ENCODE data around the gene ZBTB21. TPM values are rescaled to one million over a fixed set of nuclear protein-coding genes. Genes with fewer than 3 reads are reported as not detected.

The ZBTB21 gene
- total and polyA plus RNA-seq, 2 experiments from 2014 or later, result 10.7 TPM

DNA sequence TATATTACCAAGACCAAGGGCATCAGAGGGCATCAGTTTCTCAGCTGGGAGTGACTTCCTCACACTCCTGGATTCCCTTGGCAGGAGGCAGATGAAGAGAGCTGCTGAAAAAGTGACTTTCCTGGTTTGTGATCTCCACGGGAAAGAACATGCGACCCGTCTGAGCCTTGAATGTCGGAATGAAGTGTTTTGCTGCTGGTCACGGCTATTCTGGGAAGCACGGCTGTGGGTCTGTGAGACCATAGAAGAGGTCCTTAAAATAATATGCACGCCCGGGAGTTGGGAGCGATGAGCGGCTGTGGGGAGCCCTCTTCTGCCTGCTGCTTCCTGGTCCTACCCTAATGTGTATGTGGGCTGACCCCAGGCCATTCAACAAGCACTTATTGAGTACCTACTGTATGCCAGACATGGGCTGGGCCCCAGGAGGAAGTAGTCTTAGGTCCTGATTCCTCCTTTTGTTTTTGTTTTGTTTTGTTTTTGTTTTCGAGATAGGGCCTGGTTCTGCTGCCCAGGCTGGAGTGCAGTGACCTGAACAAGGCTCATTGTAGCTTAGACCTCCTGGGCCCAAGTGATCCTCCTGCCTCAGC, 47.8 kb upstream of the ZBTB21 start:
- TF ChIP-seq EZH2phosphoT487 (IDR thresholded peaks at IDR 0.05; ENCODE audit: insufficient read depth, low read depth), result no peak
- TF ChIP-seq EZH2 (IDR thresholded peaks at IDR 0.05; ENCODE audit: insufficient read depth, poor library complexity, severe bottlenecking), result no peak
- DNase-seq, result no peak
- peaks cover 17% of the 10 kb centered on the region for H3K4me1 ChIP-seq (ENCODE audit: insufficient read depth)
- peak overlapping the region; percentile 57 for H3K27ac ChIP-seq
- no peaks in the 10 kb centered on the region for H3K27me3 ChIP-seq (replicated peaks; ENCODE audit: insufficient read depth)
- 0 out of 2 replicates have a peak overlapping the region, but pooled peaks have one; percentile 49 for H3K9ac ChIP-seq
- no peak overlapping the region for H3K4me3 ChIP-seq
- no peaks in the 10 kb centered on the region for H3K9me3 ChIP-seq (ENCODE audit: low read depth)
- H2AFZ ChIP-seq, result no peak overlapping the region
- H3K79me2 ChIP-seq (ENCODE audit: insufficient read depth), result no peaks in the 10 kb centered on the region
- no peaks in the 10 kb centered on the region for H3K9me2 ChIP-seq (ENCODE audit: insufficient read depth)
- H3K36me3 ChIP-seq (ENCODE audit: low read depth), result no peaks in the 10 kb centered on the region
- 70 to 72% methylated on average over 11 of the region's 11 CpGs for WGBS, 2 experiments (ENCODE audit: low coverage in 1 of 2, low lambda C conversion rate in 2 of 2, missing lambda C conversion rate in 2 of 2)
- H3K4me2 ChIP-seq (ENCODE audit: unreplicated experiment), result peak overlapping the region; percentile 51
- H3F3A ChIP-seq (ENCODE audit: insufficient read depth), result peaks cover 14% of the 10 kb centered on the region
- no peaks in the 10 kb centered on the region for H4K20me1 ChIP-seq (ENCODE audit: insufficient read depth)
- in situ Hi-C loops (cut with MboI), result no loop called here

DNA sequence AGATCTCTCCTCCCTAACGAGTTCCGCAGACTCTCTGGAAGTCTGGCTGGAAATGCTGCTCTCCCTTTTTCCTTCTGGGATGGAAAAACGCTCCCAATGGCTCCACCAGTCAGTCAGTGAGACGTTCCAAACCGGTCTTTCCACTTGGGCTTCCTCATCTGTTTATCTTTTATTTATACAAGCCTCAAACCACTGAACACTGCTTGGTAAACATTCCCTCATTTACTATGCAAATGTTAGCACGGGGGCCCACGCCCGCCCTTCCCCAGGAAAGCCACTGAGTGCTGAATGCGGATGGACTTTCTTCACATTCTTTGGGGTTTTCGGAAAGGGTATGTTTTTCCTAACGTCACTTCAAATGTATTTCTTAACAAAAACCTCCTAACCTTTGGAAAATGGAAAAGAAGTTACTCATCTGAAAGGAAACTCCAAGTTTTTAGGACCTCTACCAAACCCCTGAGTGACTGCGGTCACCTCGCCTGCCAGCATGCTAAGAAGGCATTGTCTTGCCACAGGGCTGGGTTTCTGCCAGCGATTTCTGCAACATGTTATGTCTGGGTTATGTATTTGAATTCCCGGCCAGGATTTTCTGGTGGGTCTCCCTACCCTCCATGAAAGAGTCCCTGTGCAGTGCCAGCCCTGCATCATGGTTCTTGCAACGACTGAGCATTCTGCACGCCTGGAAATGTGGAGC, 47.0 kb upstream of the ZBTB21 start:
- H3K4me3 ChIP-seq, result peak overlapping the region; percentile 29
- H4K20me1 ChIP-seq (ENCODE audit: insufficient read depth), result no peaks in the 10 kb centered on the region
- H3K4me2 ChIP-seq (ENCODE audit: unreplicated experiment), result peak overlapping the region; percentile 51
- 10 to 13% methylated on average over 17 of the region's 17 CpGs for WGBS, 2 experiments (ENCODE audit: low coverage in 1 of 2, low lambda C conversion rate in 2 of 2, missing lambda C conversion rate in 2 of 2)
- no peaks in the 10 kb centered on the region for H3K79me2 ChIP-seq (ENCODE audit: insufficient read depth)
- H3F3A ChIP-seq (ENCODE audit: insufficient read depth), result peaks cover 14% of the 10 kb centered on the region
- no peaks in the 10 kb centered on the region for H3K9me2 ChIP-seq (ENCODE audit: insufficient read depth)
- peak overlapping the region; percentile 57 for H3K27ac ChIP-seq
- in situ Hi-C loops (cut with MboI), result no loop called here
- no peaks in the 10 kb centered on the region for H3K9me3 ChIP-seq (ENCODE audit: low read depth)
- peak overlapping the region; percentile 49 for H3K9ac ChIP-seq
- peaks cover 17% of the 10 kb centered on the region for H3K4me1 ChIP-seq (ENCODE audit: insufficient read depth)
- DNase-seq, result peak; percentile 89
- H3K36me3 ChIP-seq (ENCODE audit: low read depth), result no peaks in the 10 kb centered on the region
- no peaks in the 10 kb centered on the region; the same call in 1 of the 2 replicates for H3K27me3 ChIP-seq (replicated peaks; ENCODE audit: insufficient read depth)
- H2AFZ ChIP-seq, result peak overlapping the region; percentile 26; the same call in 1 of the 2 replicates
- TF ChIP-seq EZH2phosphoT487 (IDR thresholded peaks at IDR 0.05; ENCODE audit: insufficient read depth, low read depth) (no peak), EZH2 (IDR thresholded peaks at IDR 0.05; ENCODE audit: insufficient read depth, poor library complexity, severe bottlenecking) (no peak)

- Histone ChIP-seq H3K27ac (peak overlapping the region; percentile 57), H3F3A (ENCODE audit: insufficient read depth) (peaks cover 14% of the 10 kb centered on the region), H3K36me3 (ENCODE audit: low read depth) (no peaks in the 10 kb centered on the region), H3K4me3 (peak overlapping the region; percentile 29; the same call in 1 of the 2 replicates), H3K4me1 (ENCODE audit: insufficient read depth) (peaks cover 17% of the 10 kb centered on the region), H3K27me3 (replicated peaks; ENCODE audit: insufficient read depth) (no peaks in the 10 kb centered on the region; the same call in 1 of the 2 replicates), H2AFZ (peak overlapping the region; percentile 26; the same call in 1 of the 2 replicates), H3K9ac (peak overlapping the region; percentile 49), H3K9me2 (ENCODE audit: insufficient read depth) (no peaks in the 10 kb centered on the region), H3K4me2 (ENCODE audit: unreplicated experiment) (peak overlapping the region; percentile 51), H4K20me1 (ENCODE audit: insufficient read depth) (no peaks in the 10 kb centered on the region), H3K9me3 (ENCODE audit: low read depth) (no peaks in the 10 kb centered on the region), H3K79me2 (ENCODE audit: insufficient read depth) (no peaks in the 10 kb centered on the region)
- TF ChIP-seq EZH2 (IDR thresholded peaks at IDR 0.05; ENCODE audit: insufficient read depth, poor library complexity, severe bottlenecking) (no peak), EZH2phosphoT487 (IDR thresholded peaks at IDR 0.05; ENCODE audit: insufficient read depth, low read depth) (no peak)
- peak; percentile 24 for DNase-seq
- 67 to 69% methylated on average over 11 of the region's 11 CpGs for WGBS, 2 experiments (ENCODE audit: low coverage in 1 of 2, low lambda C conversion rate in 2 of 2, missing lambda C conversion rate in 2 of 2)
- in situ Hi-C loops (cut with MboI), result no loop called here
Observed at GRCh38 chr21:42056468-42056867, 46.3 kb upstream of the ZBTB21 start.

- H3K9me2 ChIP-seq (ENCODE audit: insufficient read depth), result no peaks in the 10 kb centered on the region
- no peaks in the 10 kb centered on the region for H3K36me3 ChIP-seq (ENCODE audit: low read depth)
- no peak overlapping the region for H3K4me3 ChIP-seq
- in situ Hi-C loops (cut with MboI), result no loop called here
- whole genome bisulfite sequencing, 2 experiments (ENCODE audit: low coverage in 1 of 2, low lambda C conversion rate in 2 of 2, missing lambda C conversion rate in 2 of 2), result 84 to 89% methylated on average over 9 of the region's 9 CpGs
- H4K20me1 ChIP-seq (ENCODE audit: insufficient read depth), result no peaks in the 10 kb centered on the region
- no peaks in the 10 kb centered on the region for H3K79me2 ChIP-seq (ENCODE audit: insufficient read depth)
- no peak overlapping the region for H3K4me2 ChIP-seq (ENCODE audit: unreplicated experiment)
- H3K9ac ChIP-seq, result no peak overlapping the region
- peaks cover 17% of the 10 kb centered on the region for H3K4me1 ChIP-seq (ENCODE audit: insufficient read depth)
- TF ChIP-seq EZH2phosphoT487 (IDR thresholded peaks at IDR 0.05; ENCODE audit: insufficient read depth, low read depth) (no peak), EZH2 (IDR thresholded peaks at IDR 0.05; ENCODE audit: insufficient read depth, poor library complexity, severe bottlenecking) (no peak)
- H3K27ac ChIP-seq, result no peak overlapping the region
- no peak overlapping the region for H2AFZ ChIP-seq
- no peak for DNase-seq
- no peaks in the 10 kb centered on the region for H3K9me3 ChIP-seq (ENCODE audit: low read depth)
- H3K27me3 ChIP-seq (replicated peaks; ENCODE audit: insufficient read depth), result no peaks in the 10 kb centered on the region; the same call in 1 of the 2 replicates
- peaks cover 14% of the 10 kb centered on the region for H3F3A ChIP-seq (ENCODE audit: insufficient read depth)
Observed at GRCh38 chr21:42055425-42055824, 45.3 kb upstream of the ZBTB21 start.

Data from GM23248 (cell line).